ENCODE measurements around the gene ARL8A. TPM values are rescaled to one million over a fixed set of nuclear protein-coding genes. Genes with fewer than 3 reads are reported as not detected.
"Not testable (repeated sequence)": the region's sequence is repeated elsewhere in the genome, so short reads cannot be mapped to it uniquely, and the experiment has no call there.

The ARL8A gene
- total RNA-seq, 2 donors from 2014 or later = 72.8 to 82.0 TPM

- TF ChIP-seq CTCF (conservative IDR thresholded peaks at IDR 0.05) = no peak
- no peak overlapping the region for H3K9ac ChIP-seq (ENCODE audit: extremely low read depth, low read length, poor library complexity, severe bottlenecking)
- H3K9me3 ChIP-seq (ENCODE audit: control insufficient read depth, low read length) = no peaks in the 10 kb centered on the region
- H3K4me1 ChIP-seq (ENCODE audit: control insufficient read depth, insufficient read depth, low read length) = no peaks in the 10 kb centered on the region
- WGBS, 2 experiments (ENCODE audit: insufficient coverage in 1 of 2, insufficient read length in 1 of 2) = 74% methylated on average over 5 of the region's 5 CpGs; no CpG with 5 or more reads in 1 of the 2 experiments
- no peak overlapping the region for H3K4me3 ChIP-seq (ENCODE audit: low read length)
- Mint-ChIP-seq H3K9me3 (no peaks in the 10 kb centered on the region), H3K36me3 (ENCODE audit: low read depth) (no peaks in the 10 kb centered on the region), H3K4me1 (peaks cover 19% of the 10 kb centered on the region), H3K4me3 (no peak overlapping the region), H3K27ac (no peak overlapping the region), H3K27me3 (ENCODE audit: insufficient read depth) (no peaks in the 10 kb centered on the region)
- peak; percentile 61 for DNase-seq
- no peak overlapping the region for H3K27ac ChIP-seq (ENCODE audit: low read depth, low read length)
- no peaks in the 10 kb centered on the region for H3K27me3 ChIP-seq (ENCODE audit: control insufficient read depth, insufficient read depth, low read length, poor library complexity, severe bottlenecking)
- no peaks in the 10 kb centered on the region for H3K36me3 ChIP-seq (ENCODE audit: control insufficient read depth, insufficient read depth, low read length)
These were observed 31.5 kb downstream of the ARL8A start for GRCh38 chr1:202112859-202113689.

- peaks cover 32% of the 10 kb centered on the region for H3K4me1 Mint-ChIP-seq
- H3K4me3 ChIP-seq (ENCODE audit: low read length); DNase-seq; H3K9ac ChIP-seq (ENCODE audit: extremely low read depth, low read length, poor library complexity, severe bottlenecking); H3K9me3 Mint-ChIP-seq; H3K9me3 ChIP-seq (ENCODE audit: control insufficient read depth, low read length); H3K36me3 Mint-ChIP-seq (ENCODE audit: low read depth); H3K27ac Mint-ChIP-seq; H3K4me3 Mint-ChIP-seq; H3K27me3 ChIP-seq (ENCODE audit: control insufficient read depth, insufficient read depth, low read length, poor library complexity, severe bottlenecking); H3K36me3 ChIP-seq (ENCODE audit: control insufficient read depth, insufficient read depth, low read length); H3K27me3 Mint-ChIP-seq (ENCODE audit: insufficient read depth); H3K27ac ChIP-seq (ENCODE audit: low read depth, low read length); H3K4me1 ChIP-seq (ENCODE audit: control insufficient read depth, insufficient read depth, low read length): not testable (repeated sequence)
- WGBS, 2 experiments (ENCODE audit: insufficient coverage in 1 of 2, insufficient read length in 1 of 2) = 89 to 100% methylated on average over 3 to 6 of the region's 7 CpGs
These were observed 32.9 kb downstream of the ARL8A start for GRCh38 chr1:202111589-202111988.

- H3K27me3 Mint-ChIP-seq (ENCODE audit: insufficient read depth) = no peaks in the 10 kb centered on the region
- Histone ChIP-seq H3K36me3 (ENCODE audit: control insufficient read depth, insufficient read depth, low read length) (no peaks in the 10 kb centered on the region), H3K27me3 (ENCODE audit: control insufficient read depth, insufficient read depth, low read length, poor library complexity, severe bottlenecking) (no peaks in the 10 kb centered on the region), H3K9ac (ENCODE audit: extremely low read depth, low read length, poor library complexity, severe bottlenecking) (no peak overlapping the region), H3K4me3 (ENCODE audit: low read length) (no peak overlapping the region), H3K9me3 (ENCODE audit: control insufficient read depth, low read length) (no peaks in the 10 kb centered on the region), H3K4me1 (ENCODE audit: control insufficient read depth, insufficient read depth, low read length) (peaks cover 2% of the 10 kb centered on the region), H3K27ac (ENCODE audit: low read depth, low read length) (no peak overlapping the region)
- peaks cover 37% of the 10 kb centered on the region for H3K4me1 Mint-ChIP-seq
- H3K4me3 Mint-ChIP-seq = no peak overlapping the region
- H3K27ac Mint-ChIP-seq = no peak overlapping the region
- H3K36me3 Mint-ChIP-seq (ENCODE audit: low read depth) = no peaks in the 10 kb centered on the region
- DNase-seq = peak; percentile 41
- no peak for TF ChIP-seq CTCF (conservative IDR thresholded peaks at IDR 0.05)
- H3K9me3 Mint-ChIP-seq = no peaks in the 10 kb centered on the region
- WGBS, 2 experiments (ENCODE audit: insufficient coverage in 1 of 2, insufficient read length in 1 of 2) = 89 to 90% methylated on average over 2 to 3 of the region's 3 CpGs
These were observed 33.6 kb downstream of the ARL8A start for GRCh38 chr1:202110977-202111376.
